ENCODE data around the gene ZNF106. TPM values are rescaled to one million over a fixed set of nuclear protein-coding genes. Genes with fewer than 3 reads are reported as not detected.

The ZNF106 gene
- total RNA-seq, 1 experiment from 2014 or later, result 64.3 TPM

DNA sequence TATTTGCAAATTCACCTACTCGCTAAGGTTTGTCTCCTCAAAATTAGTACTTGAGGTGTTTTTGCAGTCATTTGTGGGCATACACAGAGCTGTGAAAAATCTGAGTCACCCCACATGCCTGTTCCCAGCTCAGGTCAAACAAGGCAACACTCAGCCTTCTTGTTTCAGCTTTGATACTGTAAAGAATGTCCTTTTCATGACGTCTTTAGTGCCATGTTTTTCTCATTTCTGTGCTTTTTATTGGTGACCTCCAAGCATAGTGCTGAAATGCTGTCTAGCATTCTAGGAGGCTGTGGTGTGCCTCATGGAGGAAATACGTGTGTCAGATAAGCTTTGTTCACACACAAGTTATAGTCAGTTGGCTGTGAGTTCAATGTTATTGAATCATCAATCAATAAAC is 122.8 kb downstream of the ZNF106 start:
- ChIA-PET POLR2A (no interaction called here), CTCF (no interaction called here)
- Histone ChIP-seq H3K27me3 (ENCODE audit: control insufficient read depth, insufficient read depth, low read length) (peaks cover 2% of the 10 kb centered on the region; the same call in 1 of the 2 replicates), H3K4me1 (ENCODE audit: control insufficient read depth, insufficient read depth, low read length) (no peaks in the 10 kb centered on the region), H3K9me3 (ENCODE audit: control insufficient read depth, insufficient read depth, low read depth, low read length) (peaks cover 5% of the 10 kb centered on the region; the same call in 1 of the 2 replicates), H3K36me3 (ENCODE audit: control insufficient read depth, insufficient read depth, low read length) (no peaks in the 10 kb centered on the region), H3K27ac (ENCODE audit: low read length) (no peak overlapping the region), H3K4me3 (ENCODE audit: low read depth in 2 of 2, low read length in 2 of 2) (no peak overlapping the region)
- no TSS peak for BruUV-seq (replicated peaks)
- DNase-seq (ENCODE audit: low read depth, low spot score), result no peak
- TF ChIP-seq, protein P1, sequence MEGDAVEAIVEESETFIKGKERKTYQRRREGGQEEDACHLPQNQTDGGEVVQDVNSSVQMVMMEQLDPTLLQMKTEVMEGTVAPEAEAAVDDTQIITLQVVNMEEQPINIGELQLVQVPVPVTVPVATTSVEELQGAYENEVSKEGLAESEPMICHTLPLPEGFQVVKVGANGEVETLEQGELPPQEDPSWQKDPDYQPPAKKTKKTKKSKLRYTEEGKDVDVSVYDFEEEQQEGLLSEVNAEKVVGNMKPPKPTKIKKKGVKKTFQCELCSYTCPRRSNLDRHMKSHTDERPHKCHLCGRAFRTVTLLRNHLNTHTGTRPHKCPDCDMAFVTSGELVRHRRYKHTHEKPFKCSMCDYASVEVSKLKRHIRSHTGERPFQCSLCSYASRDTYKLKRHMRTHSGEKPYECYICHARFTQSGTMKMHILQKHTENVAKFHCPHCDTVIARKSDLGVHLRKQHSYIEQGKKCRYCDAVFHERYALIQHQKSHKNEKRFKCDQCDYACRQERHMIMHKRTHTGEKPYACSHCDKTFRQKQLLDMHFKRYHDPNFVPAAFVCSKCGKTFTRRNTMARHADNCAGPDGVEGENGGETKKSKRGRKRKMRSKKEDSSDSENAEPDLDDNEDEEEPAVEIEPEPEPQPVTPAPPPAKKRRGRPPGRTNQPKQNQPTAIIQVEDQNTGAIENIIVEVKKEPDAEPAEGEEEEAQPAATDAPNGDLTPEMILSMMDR (IDR thresholded peaks at IDR 0.05), result no peak
- TF ChIP-seq POLR2AphosphoS5 (IDR thresholded peaks at IDR 0.05; ENCODE audit: low read depth, low read length) (no peak), SIN3A (IDR thresholded peaks at IDR 0.05; ENCODE audit: borderline replicate concordance, insufficient read depth, low read depth, low read length) (no peak), TCF7L2 (IDR thresholded peaks at IDR 0.05; ENCODE audit: low read depth, low read length) (no peak)
- TF ChIP-seq, protein P2, sequence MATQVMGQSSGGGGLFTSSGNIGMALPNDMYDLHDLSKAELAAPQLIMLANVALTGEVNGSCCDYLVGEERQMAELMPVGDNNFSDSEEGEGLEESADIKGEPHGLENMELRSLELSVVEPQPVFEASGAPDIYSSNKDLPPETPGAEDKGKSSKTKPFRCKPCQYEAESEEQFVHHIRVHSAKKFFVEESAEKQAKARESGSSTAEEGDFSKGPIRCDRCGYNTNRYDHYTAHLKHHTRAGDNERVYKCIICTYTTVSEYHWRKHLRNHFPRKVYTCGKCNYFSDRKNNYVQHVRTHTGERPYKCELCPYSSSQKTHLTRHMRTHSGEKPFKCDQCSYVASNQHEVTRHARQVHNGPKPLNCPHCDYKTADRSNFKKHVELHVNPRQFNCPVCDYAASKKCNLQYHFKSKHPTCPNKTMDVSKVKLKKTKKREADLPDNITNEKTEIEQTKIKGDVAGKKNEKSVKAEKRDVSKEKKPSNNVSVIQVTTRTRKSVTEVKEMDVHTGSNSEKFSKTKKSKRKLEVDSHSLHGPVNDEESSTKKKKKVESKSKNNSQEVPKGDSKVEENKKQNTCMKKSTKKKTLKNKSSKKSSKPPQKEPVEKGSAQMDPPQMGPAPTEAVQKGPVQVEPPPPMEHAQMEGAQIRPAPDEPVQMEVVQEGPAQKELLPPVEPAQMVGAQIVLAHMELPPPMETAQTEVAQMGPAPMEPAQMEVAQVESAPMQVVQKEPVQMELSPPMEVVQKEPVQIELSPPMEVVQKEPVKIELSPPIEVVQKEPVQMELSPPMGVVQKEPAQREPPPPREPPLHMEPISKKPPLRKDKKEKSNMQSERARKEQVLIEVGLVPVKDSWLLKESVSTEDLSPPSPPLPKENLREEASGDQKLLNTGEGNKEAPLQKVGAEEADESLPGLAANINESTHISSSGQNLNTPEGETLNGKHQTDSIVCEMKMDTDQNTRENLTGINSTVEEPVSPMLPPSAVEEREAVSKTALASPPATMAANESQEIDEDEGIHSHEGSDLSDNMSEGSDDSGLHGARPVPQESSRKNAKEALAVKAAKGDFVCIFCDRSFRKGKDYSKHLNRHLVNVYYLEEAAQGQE (IDR thresholded peaks at IDR 0.05; ENCODE audit: insufficient read depth in 1 of 2, low read depth in 2 of 2, low read length in 1 of 2), result no peak
- ATAC-seq, result no peak
- in situ Hi-C loops (cut with HindIII; ENCODE audit: low pct_unique_long_range_greater_than_20kb, low sequenced_read_pairs) (no loop called here), intact Hi-C loops (cut with micrococcal nuclease; ENCODE audit: unreplicated experiment) (no loop called here)

DNA sequence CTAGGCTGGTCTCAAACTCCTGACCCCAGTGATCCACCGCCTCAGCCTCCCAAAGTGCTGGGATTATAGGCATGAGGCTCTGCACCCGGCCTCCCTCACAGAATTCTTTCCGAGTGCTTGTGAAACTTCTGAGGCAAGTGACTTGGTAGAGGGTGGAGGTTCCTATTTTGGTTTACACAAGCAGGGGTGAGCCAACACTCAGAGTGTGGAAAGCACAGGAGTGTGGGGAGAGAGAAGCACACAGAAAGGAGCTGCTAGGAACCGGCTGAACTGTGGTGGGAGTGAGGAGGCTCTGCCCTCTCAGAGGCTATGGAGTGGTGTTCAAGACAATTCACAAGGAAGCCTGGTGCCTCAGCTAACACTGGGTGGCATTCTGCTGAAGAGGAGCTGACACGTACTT is 123.9 kb downstream of the ZNF106 start:
- no TSS peak for BruUV-seq (replicated peaks)
- CTCF ChIA-PET, result no interaction called here
- Histone ChIP-seq H3K4me3 (ENCODE audit: low read depth in 2 of 2, low read length in 2 of 2) (no peak overlapping the region), H3K27me3 (ENCODE audit: control insufficient read depth, insufficient read depth, low read length) (peaks cover 2% of the 10 kb centered on the region; the same call in 1 of the 2 replicates), H3K36me3 (ENCODE audit: control insufficient read depth, insufficient read depth, low read length) (no peaks in the 10 kb centered on the region), H3K27ac (ENCODE audit: low read length) (no peak overlapping the region), H3K9me3 (ENCODE audit: control insufficient read depth, insufficient read depth, low read depth, low read length) (peaks cover 5% of the 10 kb centered on the region; the same call in 1 of the 2 replicates), H3K4me1 (ENCODE audit: control insufficient read depth, insufficient read depth, low read length) (no peaks in the 10 kb centered on the region)
- in situ Hi-C loops (cut with HindIII; ENCODE audit: low pct_unique_long_range_greater_than_20kb, low sequenced_read_pairs), result no loop called here
- no peak for ATAC-seq
- POLR2A ChIA-PET, result interaction anchor here (0.5 kb wide), 1 partner anchor 34 kb away, joined by 15 read pairs; no protein-coding TSS in a partner anchor
- intact Hi-C loops (cut with micrococcal nuclease; ENCODE audit: unreplicated experiment), result no loop called here
- TF ChIP-seq, protein P2 (IDR thresholded peaks at IDR 0.05; ENCODE audit: insufficient read depth in 1 of 2, low read depth in 2 of 2, low read length in 1 of 2), result no peak
- TF ChIP-seq SIN3A (IDR thresholded peaks at IDR 0.05; ENCODE audit: borderline replicate concordance, insufficient read depth, low read depth, low read length) (no peak), POLR2AphosphoS5 (IDR thresholded peaks at IDR 0.05; ENCODE audit: low read depth, low read length) (no peak), TCF7L2 (IDR thresholded peaks at IDR 0.05; ENCODE audit: low read depth, low read length) (no peak)
- TF ChIP-seq, protein P1 (IDR thresholded peaks at IDR 0.05), result no peak
- DNase-seq (ENCODE audit: low read depth, low spot score), result no peak
